SK-N-SH (cell line): ENCODE data around the gene TGM3. TPM values are rescaled to one million over a fixed set of nuclear protein-coding genes. Genes with fewer than 3 reads are reported as not detected.

Experiments used
- CTCF ChIA-PET: fragments of 300-600, 350-600 bp; formaldehyde crosslinking; extraction: SDS; loops from one replicate; lab custom pipeline; 2021; lab: Yijun Ruan, JAX
- POLR2A ChIA-PET: fragments of 350-600 bp; sonication (Branson Sonifier 250); formaldehyde crosslinking; extraction: SDS; loops from one replicate; lab custom pipeline; 2020; ENCODE audit warnings: antibody characterized with exemption, inconsistent platforms; lab: Yijun Ruan, JAX
- DNase-seq: peaks from one replicate; pipeline ENCODE4 v3.0.0; 2012
- H2AFZ ChIP-seq: fragments of 200-600 bp; sonication (generic); 2 replicates; pipeline ENCODE4 v1.8.1; 2016; ENCODE audit warnings: antibody characterized with exemption, mild to moderate bottlenecking, low read depth
- H3F3A ChIP-seq: fragments of 200-600 bp; sonication (generic); replicated peaks from 2 replicates; pipeline ENCODE3; 2016; ENCODE audit warnings: antibody characterized with exemption, mild to moderate bottlenecking; ENCODE audit not compliant: insufficient read depth
- H3K27ac ChIP-seq, 2 experiments: fragments of 200-500 bp in 1 of 2; fragments of 200-600 bp in 1 of 2; sonication (Bioruptor generic) in 1 of 2; sonication (generic), shearing (Covaris generic) in 1 of 2; 2 replicates each; pipeline versions ENCODE4 v1.5.1 to v1.6.1; 2014 to 2016; ENCODE audit warnings: low read depth in 2 of 2, inconsistent platforms in 1 of 2, low read length in 1 of 2, mild to moderate bottlenecking in 1 of 2, mixed read lengths in 1 of 2
- H3K27me3 ChIP-seq: fragments of 200-600 bp; sonication (generic), shearing (Covaris generic); 2 replicates; pipeline ENCODE4 v1.6.1; 2016; ENCODE audit warnings: mixed run types; ENCODE audit not compliant: insufficient read depth
- H3K36me3 ChIP-seq, 2 experiments: fragments of 200-500 bp in 1 of 2; fragments of 200-600 bp in 1 of 2; sonication (Bioruptor generic) in 1 of 2; sonication (generic) in 1 of 2; replicated peaks in 1 of 2; 2 replicates each; pipeline versions ENCODE3 to v1.5.1; 2014 to 2016; ENCODE audit warnings: low read length in 1 of 2, mild to moderate bottlenecking in 1 of 2; ENCODE audit not compliant: insufficient read depth in 2 of 2, control insufficient read depth in 1 of 2
- H3K4me1 ChIP-seq, 2 experiments: fragments of 200-500 bp in 1 of 2; fragments of 200-600 bp in 1 of 2; sonication (Bioruptor generic) in 1 of 2; sonication (generic), shearing (Covaris generic) in 1 of 2; 2 replicates each; pipeline versions ENCODE4 v1.5.1 to v1.6.1; 2014 to 2016; ENCODE audit warnings: low read depth in 1 of 2, low read length in 1 of 2, mixed run types in 1 of 2; ENCODE audit not compliant: insufficient read depth in 2 of 2, control insufficient read depth in 1 of 2
- H3K4me2 ChIP-seq: fragments of 200-600 bp; sonication (generic), shearing (Covaris generic); 2 replicates; pipeline ENCODE4 v1.6.1; 2017; ENCODE audit warnings: mixed run types
- H3K4me3 ChIP-seq, 2 experiments: fragments of 200-500 bp in 1 of 2; fragments of 200-600 bp in 1 of 2; sonication (Bioruptor generic) in 1 of 2; sonication (generic), shearing (Covaris generic) in 1 of 2; 2 replicates each; pipeline versions ENCODE4 v1.5.1 to v1.8.1; 2014 to 2016; ENCODE audit warnings: low read depth in 2 of 2, inconsistent platforms in 1 of 2, low read length in 1 of 2, mild to moderate bottlenecking in 1 of 2, mixed read lengths in 1 of 2, moderate library complexity in 1 of 2
- H3K79me2 ChIP-seq: fragments of 200-600 bp; sonication (generic); 2 replicates; pipeline ENCODE4 v1.8.1; 2017; ENCODE audit warnings: mild to moderate bottlenecking; ENCODE audit not compliant: insufficient read depth
- H3K9ac ChIP-seq: fragments of 200-600 bp; sonication (generic); 2 replicates; pipeline ENCODE4 v1.6.1; 2017; ENCODE audit warnings: mixed run types
- H3K9me2 ChIP-seq: fragments of 200-600 bp; sonication (generic); 2 replicates; pipeline ENCODE4 v1.6.1; 2017; ENCODE audit warnings: mixed run types
- H3K9me3 ChIP-seq: fragments of 200-600 bp; sonication (generic); 2 replicates; pipeline ENCODE4 v1.6.1; 2017; ENCODE audit warnings: mixed run types, mild to moderate bottlenecking, moderate library complexity
- H4K20me1 ChIP-seq: fragments of 200-600 bp; sonication (generic); 2 replicates; pipeline ENCODE4 v1.6.1; 2017; ENCODE audit warnings: mild to moderate bottlenecking, mixed run types; ENCODE audit not compliant: insufficient read depth
- CHD2 ChIP-seq: fragments of 150-350 bp; IDR thresholded peaks from 2 replicates; pipeline ENCODE4 v1.6.1; 2018; ENCODE audit warnings: low read length; ENCODE audit not compliant: partially characterized antibody
- EP300 ChIP-seq, 2 experiments: IDR thresholded peaks; 2 replicates each; pipeline versions ENCODE4 v1.4.0 to v1.6.1; 2012; ENCODE audit warnings: borderline replicate concordance in 1 of 2, low read depth in 1 of 2, low read length in 1 of 2
- GATA2 ChIP-seq: sonication (generic); formaldehyde crosslinking; IDR thresholded peaks from 2 replicates; pipeline ENCODE4 v1.5.0; 2020; ENCODE audit warnings: mild to moderate bottlenecking, missing genetic modification reagents
- MEF2A ChIP-seq: IDR thresholded peaks from 2 replicates; pipeline ENCODE4 v1.4.0; 2012; ENCODE audit warnings: low read depth, borderline replicate concordance
- NRF1 ChIP-seq: IDR thresholded peaks from 2 replicates; pipeline ENCODE4 v1.6.1; 2012; ENCODE audit warnings: low read depth, mild to moderate bottlenecking, low read length
- RAD21 ChIP-seq: IDR thresholded peaks from 2 replicates; pipeline ENCODE4 v1.6.1; 2012; ENCODE audit warnings: mild to moderate bottlenecking, low read length
- RCOR1 ChIP-seq: fragments of 150-350 bp; IDR thresholded peaks from 2 replicates; pipeline ENCODE4 v1.6.1; 2017; ENCODE audit warnings: antibody characterized with exemption, low read length
- RFX5 ChIP-seq: IDR thresholded peaks from 2 replicates; pipeline ENCODE4 v1.6.1; 2012; ENCODE audit warnings: mild to moderate bottlenecking, improper control_type of control experiment, low read length
- RXRA ChIP-seq: IDR thresholded peaks from 2 replicates; pipeline ENCODE4 v1.4.0; 2012; ENCODE audit warnings: low read depth, mild to moderate bottlenecking, borderline replicate concordance
- TEAD4 ChIP-seq: IDR thresholded peaks from 2 replicates; pipeline ENCODE4 v1.4.0; 2012; ENCODE audit warnings: mild to moderate bottlenecking, borderline replicate concordance; ENCODE audit not compliant: insufficient read depth
- WGBS: methylation state at CpG from one replicate; pipeline ENCODE4 v1.1.6; 2017; ENCODE audit warnings: low lambda C conversion rate; 5-methylcytosine and 5-hydroxymethylcytosine counted together
- polyA plus RNA-seq, 3 experiments: library from polyadenylated mRNA; depleted of rRNA; stranded (reverse); fragments of >200 nt; gene quantifications; 2 replicates each; pipeline ENCODE4 v1.2.3, GENCODE V29; 2012
- TF ChIP-seq, protein P1 (sequence below): IDR thresholded peaks from 2 replicates; pipeline ENCODE4 v1.4.0; 2012; ENCODE audit warnings: low read depth, borderline replicate concordance

TGM3 gene
- polyA plus RNA-seq, 1 of the 3 experiments (the other 2 are of a cell fraction), result not detected

DNA sequence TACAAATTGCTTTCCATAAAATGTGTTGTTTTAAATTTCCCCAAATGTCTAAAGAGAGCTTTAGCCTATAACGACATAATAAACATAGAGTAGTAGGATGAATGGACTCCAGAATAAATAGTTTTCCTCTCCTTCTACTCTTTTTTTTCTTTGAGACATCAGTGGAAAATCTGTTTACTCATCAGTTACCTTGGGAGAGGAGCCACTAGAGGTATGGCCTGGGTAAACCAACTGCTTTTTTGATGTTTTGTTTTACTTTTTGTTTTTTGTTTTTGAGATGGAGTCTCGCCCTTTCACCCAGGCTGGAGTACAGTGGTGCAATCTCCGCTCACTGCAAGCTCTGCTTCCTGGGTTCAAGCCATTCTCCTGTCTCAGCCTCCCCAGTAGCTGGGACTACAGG, 8.3 kb upstream of the TGM3 start:
- Histone ChIP-seq H3K27me3 (peaks cover 4% of the 10 kb centered on the region; the same call in 1 of the 2 replicates), H4K20me1 (no peaks in the 10 kb centered on the region), H3K36me3 (no peaks in the 10 kb centered on the region), H3K4me3 (no peak overlapping the region), H3K79me2 (no peaks in the 10 kb centered on the region), H3F3A (no peaks in the 10 kb centered on the region), H3K9ac (no peak overlapping the region), H3K4me2 (no peak overlapping the region), H3K4me1 (no peaks in the 10 kb centered on the region), H2AFZ (no peak overlapping the region), H3K9me3 (no peaks in the 10 kb centered on the region), H3K27ac (no peak overlapping the region), H3K9me2 (no peaks in the 10 kb centered on the region)
- 54% methylated on average over 3 of the region's 3 CpGs for WGBS
- ChIA-PET POLR2A (no interaction called here), CTCF (no interaction called here)
- TF ChIP-seq EP300 (IDR thresholded peaks at IDR 0.05; ENCODE audit: borderline replicate concordance in 1 of 2, low read depth in 1 of 2, low read length in 1 of 2) (no peak), RXRA (no peak), RCOR1 (no peak), MEF2A (no peak)
- no peak for DNase-seq

DNA sequence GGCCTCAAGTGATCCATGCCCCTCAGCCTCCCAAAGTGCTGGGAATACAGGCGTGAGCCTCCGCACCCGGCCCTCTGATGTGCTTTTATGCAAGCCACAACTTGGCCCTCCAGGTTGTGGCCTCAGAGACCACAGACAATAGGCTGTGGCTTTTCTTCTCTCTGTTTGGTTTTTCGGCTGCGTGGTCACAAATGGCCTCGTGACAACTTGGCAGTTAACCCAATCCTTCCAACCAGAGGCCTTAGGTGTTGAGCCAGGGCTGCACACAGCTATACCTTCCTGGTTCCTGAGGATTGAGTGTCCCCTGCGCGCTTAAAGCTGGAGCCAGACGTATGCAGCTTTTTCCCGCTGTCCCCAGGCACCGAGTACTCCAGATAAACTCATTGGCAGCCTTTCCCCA, 6.3 kb upstream of the TGM3 start:
- Histone ChIP-seq H3K4me2 (no peak overlapping the region), H3K27me3 (peaks cover 4% of the 10 kb centered on the region; the same call in 1 of the 2 replicates), H3K4me3 (no peak overlapping the region), H2AFZ (no peak overlapping the region), H3F3A (no peaks in the 10 kb centered on the region), H4K20me1 (no peaks in the 10 kb centered on the region), H3K36me3 (no peaks in the 10 kb centered on the region), H3K79me2 (no peaks in the 10 kb centered on the region), H3K9me2 (no peaks in the 10 kb centered on the region), H3K27ac (no peak overlapping the region), H3K9ac (no peak overlapping the region), H3K9me3 (no peaks in the 10 kb centered on the region), H3K4me1 (no peaks in the 10 kb centered on the region)
- no peak for DNase-seq
- POLR2A ChIA-PET, result no interaction called here
- WGBS, result 44% methylated on average over 11 of the region's 11 CpGs
- CTCF ChIA-PET, result no interaction called here
- TF ChIP-seq, protein P1, sequence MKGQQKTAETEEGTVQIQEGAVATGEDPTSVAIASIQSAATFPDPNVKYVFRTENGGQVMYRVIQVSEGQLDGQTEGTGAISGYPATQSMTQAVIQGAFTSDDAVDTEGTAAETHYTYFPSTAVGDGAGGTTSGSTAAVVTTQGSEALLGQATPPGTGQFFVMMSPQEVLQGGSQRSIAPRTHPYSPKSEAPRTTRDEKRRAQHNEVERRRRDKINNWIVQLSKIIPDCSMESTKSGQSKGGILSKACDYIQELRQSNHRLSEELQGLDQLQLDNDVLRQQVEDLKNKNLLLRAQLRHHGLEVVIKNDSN, result no peak

DNA sequence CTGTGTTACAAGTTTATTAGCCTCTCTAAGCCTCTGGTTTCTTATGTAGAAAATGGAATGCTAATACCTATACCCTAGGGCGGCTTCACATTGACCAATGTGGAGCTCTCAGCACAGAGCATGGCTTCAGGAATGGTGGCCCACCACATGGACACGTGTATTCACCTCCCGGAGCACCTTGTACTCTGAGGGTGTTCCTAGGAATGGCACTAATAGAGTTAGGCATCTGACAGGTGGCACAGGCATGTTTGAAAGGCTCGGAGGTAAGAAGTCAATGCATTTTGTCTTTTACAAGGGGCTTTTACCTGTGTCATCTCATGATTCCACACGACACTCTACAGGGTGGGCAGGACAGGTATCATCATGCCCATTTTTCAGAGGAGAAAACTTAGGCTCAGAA, 5.3 kb upstream of the TGM3 start:
- H3K4me1 ChIP-seq, result no peaks in the 10 kb centered on the region
- no peaks in the 10 kb centered on the region for H3K9me3 ChIP-seq
- peaks cover 4% of the 10 kb centered on the region; the same call in 1 of the 2 replicates for H3K27me3 ChIP-seq
- H4K20me1 ChIP-seq, result no peaks in the 10 kb centered on the region
- no peak overlapping the region for H3K4me2 ChIP-seq
- H3K4me3 ChIP-seq, result no peak overlapping the region
- no peak overlapping the region for H2AFZ ChIP-seq
- H3K36me3 ChIP-seq, result no peaks in the 10 kb centered on the region
- H3K9ac ChIP-seq, result no peak overlapping the region
- no peak overlapping the region for H3K27ac ChIP-seq
- ChIA-PET CTCF (no interaction called here), POLR2A (no interaction called here)
- no peaks in the 10 kb centered on the region for H3F3A ChIP-seq
- no peaks in the 10 kb centered on the region for H3K79me2 ChIP-seq
- no peak for DNase-seq
- H3K9me2 ChIP-seq, result no peaks in the 10 kb centered on the region
- no peak for TF ChIP-seq MEF2A
- no peak for TF ChIP-seq RAD21
- no peak for TF ChIP-seq RFX5
- TF ChIP-seq NRF1, result no peak
- TF ChIP-seq CHD2, result no peak
- TF ChIP-seq EP300 (IDR thresholded peaks at IDR 0.05; ENCODE audit: borderline replicate concordance in 1 of 2, low read depth in 1 of 2, low read length in 1 of 2), result no peak
- TF ChIP-seq GATA2 (CRISPR knock-in tag), result no peak
- TF ChIP-seq TEAD4, result no peak
- TF ChIP-seq, protein P1, result no peak
- WGBS, result 41% methylated on average over 5 of the region's 5 CpGs
